ENCODE measurements around the gene TMEM18. TPM values are rescaled to one million over a fixed set of nuclear protein-coding genes. Genes with fewer than 3 reads are reported as not detected.

The TMEM18 gene
- total and polyA plus RNA-seq, 9 of the 15 experiments (the other 6 are each of a cell fraction or from before 2014, with no cell fraction given), result 12.8 to 55.9 (median 21.8) TPM

DNA sequence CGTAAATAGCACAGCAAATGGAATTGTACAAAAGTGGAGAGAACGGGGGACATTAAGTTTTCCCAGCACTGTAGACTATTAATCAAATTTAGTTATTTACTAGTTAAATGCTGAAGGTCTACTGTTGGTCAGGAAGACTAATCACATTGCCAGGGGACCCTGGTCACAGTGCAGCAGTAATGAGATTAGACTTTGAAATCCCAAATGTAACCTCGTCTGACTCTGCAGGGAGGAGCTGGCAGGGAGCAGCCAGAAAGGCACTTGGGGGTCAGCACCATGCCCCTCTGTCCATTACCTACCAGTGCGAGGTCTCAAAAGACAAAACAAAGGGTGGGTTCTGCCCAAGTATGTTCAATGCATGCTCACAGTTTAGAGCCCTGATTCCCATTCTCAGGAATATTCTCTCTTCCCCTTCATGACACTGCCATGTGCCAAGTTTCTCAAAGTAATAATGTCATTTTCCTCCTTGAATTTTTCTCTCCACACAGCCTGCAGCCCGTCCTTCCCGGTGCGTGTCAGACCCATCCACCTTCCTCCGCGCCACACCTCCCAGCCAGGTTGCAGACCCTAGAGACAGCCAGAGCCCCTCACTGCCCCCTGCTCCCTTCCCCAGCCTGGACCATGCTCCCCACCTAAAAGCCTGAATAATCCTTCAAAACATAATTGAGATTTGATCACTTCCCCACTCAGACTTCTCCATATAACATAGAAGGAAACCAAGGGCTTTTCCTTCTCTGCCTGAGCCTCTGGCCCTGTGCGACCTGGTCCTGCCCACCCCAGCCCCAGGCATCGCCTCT is 52.5 kb downstream of the TMEM18 start:
- no peaks in the 10 kb centered on the region for H3K9me3 ChIP-seq (replicated peaks; ENCODE audit: control insufficient read depth, insufficient read depth, low read depth, low read length)
- CTCF ChIA-PET (ENCODE audit: low intra/inter-chr PET ratio), result no interaction called here
- DNase-seq (ENCODE audit: extremely low read depth in 1 of 4, low spot score in 3 of 4), result no peak
- in situ Hi-C loops (cut with MboI), result no loop called here
- WGBS (ENCODE audit: insufficient coverage, low coverage, missing lambda C conversion rate), result 4% methylated on average over 10 of the region's 11 CpGs
- no peak overlapping the region for H2AFZ ChIP-seq (ENCODE audit: low read depth, low read length)
- POLR2A ChIA-PET, result interaction anchor here (0.6 kb wide), 1 partner anchor 122 kb away, joined by 3 read pairs; no protein-coding TSS in a partner anchor
- no peaks in the 10 kb centered on the region for H3K79me2 ChIP-seq (ENCODE audit: control insufficient read depth, insufficient read depth, low read length)
- no peak overlapping the region for H3K4me2 ChIP-seq (ENCODE audit: insufficient read depth, low read length)
- no peak overlapping the region for H3K27ac ChIP-seq (ENCODE audit: extremely low read depth, low read depth, low read length)
- H3K36me3 ChIP-seq (ENCODE audit: control insufficient read depth, insufficient read depth, low read length), result no peaks in the 10 kb centered on the region
- no peak overlapping the region for H3K4me3 ChIP-seq
- intact Hi-C loops (cut with micrococcal nuclease), result no loop called here
- ATAC-seq, result no peak
- no peak for FAIRE-seq
- no peaks in the 10 kb centered on the region for H4K20me1 ChIP-seq (replicated peaks; ENCODE audit: control insufficient read depth, insufficient read depth, low read length)
- H3K27me3 ChIP-seq (ENCODE audit: control insufficient read depth in 2 of 2, insufficient read depth in 2 of 2, low read length in 2 of 2), result peaks cover 15 to 63% of the 10 kb centered on the region in 2 experiments
- no peak overlapping the region for H3K9ac ChIP-seq (ENCODE audit: insufficient read depth in 1 of 2, low read depth in 2 of 2, low read length in 2 of 2)
- peaks cover 0 to 3% of the 10 kb centered on the region in 2 experiments; a peak in 1 of 5 replicates for H3K4me1 ChIP-seq (replicated peaks in 1 of 2; ENCODE audit: control insufficient read depth in 2 of 2, insufficient read depth in 2 of 2, low read length in 2 of 2)
- BruUV-seq (replicated peaks), result no TSS peak
- no peaks in the 10 kb centered on the region for H3K9me1 ChIP-seq (ENCODE audit: control insufficient read depth, insufficient read depth, low read length)
- TF ChIP-seq TRIM28 (IDR thresholded peaks at IDR 0.05), result no peak
- no peak for TF ChIP-seq IRF2 (CRISPR knock-in tag; IDR thresholded peaks at IDR 0.05)
- no peak for TF ChIP-seq ARID2 (IDR thresholded peaks at IDR 0.05)
- TF ChIP-seq, protein P1, sequence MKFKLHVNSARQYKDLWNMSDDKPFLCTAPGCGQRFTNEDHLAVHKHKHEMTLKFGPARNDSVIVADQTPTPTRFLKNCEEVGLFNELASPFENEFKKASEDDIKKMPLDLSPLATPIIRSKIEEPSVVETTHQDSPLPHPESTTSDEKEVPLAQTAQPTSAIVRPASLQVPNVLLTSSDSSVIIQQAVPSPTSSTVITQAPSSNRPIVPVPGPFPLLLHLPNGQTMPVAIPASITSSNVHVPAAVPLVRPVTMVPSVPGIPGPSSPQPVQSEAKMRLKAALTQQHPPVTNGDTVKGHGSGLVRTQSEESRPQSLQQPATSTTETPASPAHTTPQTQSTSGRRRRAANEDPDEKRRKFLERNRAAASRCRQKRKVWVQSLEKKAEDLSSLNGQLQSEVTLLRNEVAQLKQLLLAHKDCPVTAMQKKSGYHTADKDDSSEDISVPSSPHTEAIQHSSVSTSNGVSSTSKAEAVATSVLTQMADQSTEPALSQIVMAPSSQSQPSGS (CRISPR knock-in tag; IDR thresholded peaks at IDR 0.05), result no peak
- no peak for TF ChIP-seq PHF8 (IDR thresholded peaks at IDR 0.05; ENCODE audit: borderline replicate concordance, low read length)
- TF ChIP-seq, protein P2, sequence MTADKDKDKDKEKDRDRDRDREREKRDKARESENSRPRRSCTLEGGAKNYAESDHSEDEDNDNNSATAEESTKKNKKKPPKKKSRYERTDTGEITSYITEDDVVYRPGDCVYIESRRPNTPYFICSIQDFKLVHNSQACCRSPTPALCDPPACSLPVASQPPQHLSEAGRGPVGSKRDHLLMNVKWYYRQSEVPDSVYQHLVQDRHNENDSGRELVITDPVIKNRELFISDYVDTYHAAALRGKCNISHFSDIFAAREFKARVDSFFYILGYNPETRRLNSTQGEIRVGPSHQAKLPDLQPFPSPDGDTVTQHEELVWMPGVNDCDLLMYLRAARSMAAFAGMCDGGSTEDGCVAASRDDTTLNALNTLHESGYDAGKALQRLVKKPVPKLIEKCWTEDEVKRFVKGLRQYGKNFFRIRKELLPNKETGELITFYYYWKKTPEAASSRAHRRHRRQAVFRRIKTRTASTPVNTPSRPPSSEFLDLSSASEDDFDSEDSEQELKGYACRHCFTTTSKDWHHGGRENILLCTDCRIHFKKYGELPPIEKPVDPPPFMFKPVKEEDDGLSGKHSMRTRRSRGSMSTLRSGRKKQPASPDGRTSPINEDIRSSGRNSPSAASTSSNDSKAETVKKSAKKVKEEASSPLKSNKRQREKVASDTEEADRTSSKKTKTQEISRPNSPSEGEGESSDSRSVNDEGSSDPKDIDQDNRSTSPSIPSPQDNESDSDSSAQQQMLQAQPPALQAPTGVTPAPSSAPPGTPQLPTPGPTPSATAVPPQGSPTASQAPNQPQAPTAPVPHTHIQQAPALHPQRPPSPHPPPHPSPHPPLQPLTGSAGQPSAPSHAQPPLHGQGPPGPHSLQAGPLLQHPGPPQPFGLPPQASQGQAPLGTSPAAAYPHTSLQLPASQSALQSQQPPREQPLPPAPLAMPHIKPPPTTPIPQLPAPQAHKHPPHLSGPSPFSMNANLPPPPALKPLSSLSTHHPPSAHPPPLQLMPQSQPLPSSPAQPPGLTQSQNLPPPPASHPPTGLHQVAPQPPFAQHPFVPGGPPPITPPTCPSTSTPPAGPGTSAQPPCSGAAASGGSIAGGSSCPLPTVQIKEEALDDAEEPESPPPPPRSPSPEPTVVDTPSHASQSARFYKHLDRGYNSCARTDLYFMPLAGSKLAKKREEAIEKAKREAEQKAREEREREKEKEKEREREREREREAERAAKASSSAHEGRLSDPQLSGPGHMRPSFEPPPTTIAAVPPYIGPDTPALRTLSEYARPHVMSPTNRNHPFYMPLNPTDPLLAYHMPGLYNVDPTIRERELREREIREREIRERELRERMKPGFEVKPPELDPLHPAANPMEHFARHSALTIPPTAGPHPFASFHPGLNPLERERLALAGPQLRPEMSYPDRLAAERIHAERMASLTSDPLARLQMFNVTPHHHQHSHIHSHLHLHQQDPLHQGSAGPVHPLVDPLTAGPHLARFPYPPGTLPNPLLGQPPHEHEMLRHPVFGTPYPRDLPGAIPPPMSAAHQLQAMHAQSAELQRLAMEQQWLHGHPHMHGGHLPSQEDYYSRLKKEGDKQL (CRISPR knock-in tag; IDR thresholded peaks at IDR 0.05; ENCODE audit: borderline replicate concordance), result no peak
- TF ChIP-seq, protein P3, sequence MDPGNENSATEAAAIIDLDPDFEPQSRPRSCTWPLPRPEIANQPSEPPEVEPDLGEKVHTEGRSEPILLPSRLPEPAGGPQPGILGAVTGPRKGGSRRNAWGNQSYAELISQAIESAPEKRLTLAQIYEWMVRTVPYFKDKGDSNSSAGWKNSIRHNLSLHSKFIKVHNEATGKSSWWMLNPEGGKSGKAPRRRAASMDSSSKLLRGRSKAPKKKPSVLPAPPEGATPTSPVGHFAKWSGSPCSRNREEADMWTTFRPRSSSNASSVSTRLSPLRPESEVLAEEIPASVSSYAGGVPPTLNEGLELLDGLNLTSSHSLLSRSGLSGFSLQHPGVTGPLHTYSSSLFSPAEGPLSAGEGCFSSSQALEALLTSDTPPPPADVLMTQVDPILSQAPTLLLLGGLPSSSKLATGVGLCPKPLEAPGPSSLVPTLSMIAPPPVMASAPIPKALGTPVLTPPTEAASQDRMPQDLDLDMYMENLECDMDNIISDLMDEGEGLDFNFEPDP (CRISPR knock-in tag; IDR thresholded peaks at IDR 0.05), result no peak
- TF ChIP-seq, protein P4, sequence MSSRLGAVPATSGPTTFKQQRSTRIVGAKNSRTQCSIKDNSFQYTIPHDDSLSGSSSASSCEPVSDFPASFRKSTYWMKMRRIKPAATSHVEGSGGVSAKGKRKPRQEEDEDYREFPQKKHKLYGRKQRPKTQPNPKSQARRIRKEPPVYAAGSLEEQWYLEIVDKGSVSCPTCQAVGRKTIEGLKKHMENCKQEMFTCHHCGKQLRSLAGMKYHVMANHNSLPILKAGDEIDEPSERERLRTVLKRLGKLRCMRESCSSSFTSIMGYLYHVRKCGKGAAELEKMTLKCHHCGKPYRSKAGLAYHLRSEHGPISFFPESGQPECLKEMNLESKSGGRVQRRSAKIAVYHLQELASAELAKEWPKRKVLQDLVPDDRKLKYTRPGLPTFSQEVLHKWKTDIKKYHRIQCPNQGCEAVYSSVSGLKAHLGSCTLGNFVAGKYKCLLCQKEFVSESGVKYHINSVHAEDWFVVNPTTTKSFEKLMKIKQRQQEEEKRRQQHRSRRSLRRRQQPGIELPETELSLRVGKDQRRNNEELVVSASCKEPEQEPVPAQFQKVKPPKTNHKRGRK (tag; IDR thresholded peaks at IDR 0.05), result no peak

Measured in K562 (cell line).